Ishikawa (cell line): ENCODE results near the gene CCDC169.

Experiments
- CEBPB ChIP-seq: IDR thresholded peaks from 2 replicates; pipeline ENCODE4 v1.6.1; 2012
- CREB1 ChIP-seq: IDR thresholded peaks from 2 replicates; pipeline ENCODE4 v1.6.1; 2012; ENCODE audit warnings: low read depth
- EGR1 ChIP-seq: IDR thresholded peaks from 2 replicates; pipeline ENCODE4 v1.6.1; 2012
- EP300 ChIP-seq: IDR thresholded peaks from 2 replicates; pipeline ENCODE4 v1.6.1; 2012; ENCODE audit warnings: borderline replicate concordance
- FOXM1 ChIP-seq: IDR thresholded peaks from 2 replicates; pipeline ENCODE4 v1.6.1; 2012; ENCODE audit warnings: low read depth, borderline replicate concordance
- MAX ChIP-seq: IDR thresholded peaks from 2 replicates; pipeline ENCODE4 v1.6.1; 2012
- NFIC ChIP-seq: IDR thresholded peaks from 2 replicates; pipeline ENCODE4 v1.6.1; 2012
- RAD21 ChIP-seq: IDR thresholded peaks from 2 replicates; pipeline ENCODE4 v1.6.1; 2012; ENCODE audit warnings: low read depth
- REST ChIP-seq: IDR thresholded peaks from 2 replicates; pipeline ENCODE4 v1.6.1; 2012; ENCODE audit warnings: low read depth, mild to moderate bottlenecking
- TAF1 ChIP-seq: IDR thresholded peaks from 2 replicates; pipeline ENCODE4 v1.6.1; 2012; ENCODE audit warnings: low read depth, mild to moderate bottlenecking
- TCF12 ChIP-seq: IDR thresholded peaks from 2 replicates; pipeline ENCODE4 v1.6.1; 2012; ENCODE audit warnings: low read depth
- TEAD4 ChIP-seq: IDR thresholded peaks from 2 replicates; pipeline ENCODE4 v1.6.1; 2012
- USF1 ChIP-seq: IDR thresholded peaks from 2 replicates; pipeline ENCODE4 v1.6.1; 2012
- YY1 ChIP-seq: IDR thresholded peaks from 2 replicates; pipeline ENCODE4 v1.6.1; 2012; ENCODE audit warnings: low read depth
- ZBTB7A ChIP-seq: IDR thresholded peaks from 2 replicates; pipeline ENCODE4 v1.6.1; 2012; ENCODE audit warnings: low read depth

The CCDC169 gene

GRCh38 chr13:36212789-36213188, 84.8 kb downstream of the CCDC169 start:
- TF ChIP-seq YY1, result no peak
- no peak for TF ChIP-seq EGR1

- TF ChIP-seq TAF1 (no peak), USF1 (no peak), RAD21 (no peak), ZBTB7A (no peak), YY1 (no peak), CEBPB (no peak), NFIC (no peak), FOXM1 (no peak), MAX (no peak), TCF12 (no peak)
Measured at GRCh38 chr13:36211567-36211966, 86.0 kb downstream of the CCDC169 start.

GRCh38 chr13:36210738-36211137, 86.9 kb downstream of the CCDC169 start:
- no peak for TF ChIP-seq YY1

GRCh38 chr13:36207672-36208071, 89.9 kb downstream of the CCDC169 start:
- TF ChIP-seq ZBTB7A (no peak), EGR1 (no peak), TEAD4 (no peak), CEBPB (no peak), REST (no peak), RAD21 (0 out of 2 replicates have a peak, but pooled peaks have one; percentile 12), EP300 (no peak)

GRCh38 chr13:36193151-36193855, 104.3 kb downstream of the CCDC169 start:
- TF ChIP-seq CREB1 (no peak), RAD21 (no peak), NFIC (no peak), USF1 (no peak), TEAD4 (no peak), YY1 (no peak), FOXM1 (no peak), REST (no peak), TCF12 (no peak), EP300 (no peak), MAX (no peak), EGR1 (no peak), TAF1 (no peak), ZBTB7A (no peak), CEBPB (no peak)

GRCh38 chr13:36192166-36192565, 105.4 kb downstream of the CCDC169 start:
- TF ChIP-seq TAF1, result no peak
- TF ChIP-seq REST, result no peak
- TF ChIP-seq CEBPB, result no peak
- TF ChIP-seq TEAD4, result no peak
- TF ChIP-seq EGR1, result no peak
- no peak for TF ChIP-seq YY1
- TF ChIP-seq MAX, result no peak
- TF ChIP-seq EP300, result no peak
